H1 (cell line): ENCODE results near the gene PDGFB. TPM values are rescaled to one million over a fixed set of nuclear protein-coding genes. Genes with fewer than 3 reads are reported as not detected.

Source experiments
- KDM5A ChIP-seq: fragments of 200-600 bp; IDR thresholded peaks from 2 replicates; pipeline ENCODE4 v1.7.1; 2012; ENCODE audit warnings: mild to moderate bottlenecking, low read length, inconsistent platforms, mixed read lengths
- polyA plus RNA-seq, 7 experiments: library from polyadenylated mRNA; depleted of rRNA in 3 of 7; stranded (reverse) in 5 of 7; unstranded in 2 of 7; fragments of >200 nt in 5 of 7; fragments of 200-250 nt in 2 of 7; gene quantifications; 1 replicate in 5 of 7; 2 replicates in 1 of 7; 4 replicates in 1 of 7; pipeline versions ENCODE4 v1.2.1 to v1.2.3, GENCODE V29; 2011 to 2013; ENCODE audit warnings: missing spikeins in 2 of 7, mixed read lengths in 2 of 7
- total RNA-seq: library from RNA; stranded (reverse); fragmentation: NEBNext Ultra II Directional; extraction: Animal tissue kit (Norgen Biotek cat#: 25700); gene quantifications from 2 replicates; pipeline ENCODE4 v1.2.1, GENCODE V29; 2021
- TF ChIP-seq, protein P1 (sequence below): fragments of 300-600 bp; sonication (generic); IDR thresholded peaks from 2 replicates; pipeline ENCODE4 v1.7.1; 2012; ENCODE audit warnings: low read length, moderate library complexity, mild to moderate bottlenecking, inconsistent platforms; ENCODE audit not compliant: insufficient replicate concordance

PDGFB gene
- total and polyA plus RNA-seq, 2 of the 8 experiments (the other 6 are each of a cell fraction or from before 2014, with no cell fraction given), result 3.9 to 8.5 TPM

GRCh38 chr22:39268645-39269044, 23.9 kb upstream of the PDGFB start (continued):
- TF ChIP-seq, protein P1, sequence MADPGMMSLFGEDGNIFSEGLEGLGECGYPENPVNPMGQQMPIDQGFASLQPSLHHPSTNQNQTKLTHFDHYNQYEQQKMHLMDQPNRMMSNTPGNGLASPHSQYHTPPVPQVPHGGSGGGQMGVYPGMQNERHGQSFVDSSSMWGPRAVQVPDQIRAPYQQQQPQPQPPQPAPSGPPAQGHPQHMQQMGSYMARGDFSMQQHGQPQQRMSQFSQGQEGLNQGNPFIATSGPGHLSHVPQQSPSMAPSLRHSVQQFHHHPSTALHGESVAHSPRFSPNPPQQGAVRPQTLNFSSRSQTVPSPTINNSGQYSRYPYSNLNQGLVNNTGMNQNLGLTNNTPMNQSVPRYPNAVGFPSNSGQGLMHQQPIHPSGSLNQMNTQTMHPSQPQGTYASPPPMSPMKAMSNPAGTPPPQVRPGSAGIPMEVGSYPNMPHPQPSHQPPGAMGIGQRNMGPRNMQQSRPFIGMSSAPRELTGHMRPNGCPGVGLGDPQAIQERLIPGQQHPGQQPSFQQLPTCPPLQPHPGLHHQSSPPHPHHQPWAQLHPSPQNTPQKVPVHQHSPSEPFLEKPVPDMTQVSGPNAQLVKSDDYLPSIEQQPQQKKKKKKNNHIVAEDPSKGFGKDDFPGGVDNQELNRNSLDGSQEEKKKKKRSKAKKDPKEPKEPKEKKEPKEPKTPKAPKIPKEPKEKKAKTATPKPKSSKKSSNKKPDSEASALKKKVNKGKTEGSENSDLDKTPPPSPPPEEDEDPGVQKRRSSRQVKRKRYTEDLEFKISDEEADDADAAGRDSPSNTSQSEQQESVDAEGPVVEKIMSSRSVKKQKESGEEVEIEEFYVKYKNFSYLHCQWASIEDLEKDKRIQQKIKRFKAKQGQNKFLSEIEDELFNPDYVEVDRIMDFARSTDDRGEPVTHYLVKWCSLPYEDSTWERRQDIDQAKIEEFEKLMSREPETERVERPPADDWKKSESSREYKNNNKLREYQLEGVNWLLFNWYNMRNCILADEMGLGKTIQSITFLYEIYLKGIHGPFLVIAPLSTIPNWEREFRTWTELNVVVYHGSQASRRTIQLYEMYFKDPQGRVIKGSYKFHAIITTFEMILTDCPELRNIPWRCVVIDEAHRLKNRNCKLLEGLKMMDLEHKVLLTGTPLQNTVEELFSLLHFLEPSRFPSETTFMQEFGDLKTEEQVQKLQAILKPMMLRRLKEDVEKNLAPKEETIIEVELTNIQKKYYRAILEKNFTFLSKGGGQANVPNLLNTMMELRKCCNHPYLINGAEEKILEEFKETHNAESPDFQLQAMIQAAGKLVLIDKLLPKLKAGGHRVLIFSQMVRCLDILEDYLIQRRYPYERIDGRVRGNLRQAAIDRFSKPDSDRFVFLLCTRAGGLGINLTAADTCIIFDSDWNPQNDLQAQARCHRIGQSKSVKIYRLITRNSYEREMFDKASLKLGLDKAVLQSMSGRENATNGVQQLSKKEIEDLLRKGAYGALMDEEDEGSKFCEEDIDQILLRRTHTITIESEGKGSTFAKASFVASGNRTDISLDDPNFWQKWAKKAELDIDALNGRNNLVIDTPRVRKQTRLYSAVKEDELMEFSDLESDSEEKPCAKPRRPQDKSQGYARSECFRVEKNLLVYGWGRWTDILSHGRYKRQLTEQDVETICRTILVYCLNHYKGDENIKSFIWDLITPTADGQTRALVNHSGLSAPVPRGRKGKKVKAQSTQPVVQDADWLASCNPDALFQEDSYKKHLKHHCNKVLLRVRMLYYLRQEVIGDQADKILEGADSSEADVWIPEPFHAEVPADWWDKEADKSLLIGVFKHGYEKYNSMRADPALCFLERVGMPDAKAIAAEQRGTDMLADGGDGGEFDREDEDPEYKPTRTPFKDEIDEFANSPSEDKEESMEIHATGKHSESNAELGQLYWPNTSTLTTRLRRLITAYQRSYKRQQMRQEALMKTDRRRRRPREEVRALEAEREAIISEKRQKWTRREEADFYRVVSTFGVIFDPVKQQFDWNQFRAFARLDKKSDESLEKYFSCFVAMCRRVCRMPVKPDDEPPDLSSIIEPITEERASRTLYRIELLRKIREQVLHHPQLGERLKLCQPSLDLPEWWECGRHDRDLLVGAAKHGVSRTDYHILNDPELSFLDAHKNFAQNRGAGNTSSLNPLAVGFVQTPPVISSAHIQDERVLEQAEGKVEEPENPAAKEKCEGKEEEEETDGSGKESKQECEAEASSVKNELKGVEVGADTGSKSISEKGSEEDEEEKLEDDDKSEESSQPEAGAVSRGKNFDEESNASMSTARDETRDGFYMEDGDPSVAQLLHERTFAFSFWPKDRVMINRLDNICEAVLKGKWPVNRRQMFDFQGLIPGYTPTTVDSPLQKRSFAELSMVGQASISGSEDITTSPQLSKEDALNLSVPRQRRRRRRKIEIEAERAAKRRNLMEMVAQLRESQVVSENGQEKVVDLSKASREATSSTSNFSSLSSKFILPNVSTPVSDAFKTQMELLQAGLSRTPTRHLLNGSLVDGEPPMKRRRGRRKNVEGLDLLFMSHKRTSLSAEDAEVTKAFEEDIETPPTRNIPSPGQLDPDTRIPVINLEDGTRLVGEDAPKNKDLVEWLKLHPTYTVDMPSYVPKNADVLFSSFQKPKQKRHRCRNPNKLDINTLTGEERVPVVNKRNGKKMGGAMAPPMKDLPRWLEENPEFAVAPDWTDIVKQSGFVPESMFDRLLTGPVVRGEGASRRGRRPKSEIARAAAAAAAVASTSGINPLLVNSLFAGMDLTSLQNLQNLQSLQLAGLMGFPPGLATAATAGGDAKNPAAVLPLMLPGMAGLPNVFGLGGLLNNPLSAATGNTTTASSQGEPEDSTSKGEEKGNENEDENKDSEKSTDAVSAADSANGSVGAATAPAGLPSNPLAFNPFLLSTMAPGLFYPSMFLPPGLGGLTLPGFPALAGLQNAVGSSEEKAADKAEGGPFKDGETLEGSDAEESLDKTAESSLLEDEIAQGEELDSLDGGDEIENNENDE, result no peak
- no peak for TF ChIP-seq KDM5A
